GM18517 (cell line): ENCODE results near the gene ARID4B.
"Not testable (repeated sequence)": the region's sequence is repeated elsewhere in the genome, so short reads cannot be mapped to it uniquely, and the experiment has no call there.

Experiments
- ATAC-seq: cut with Tn5 transposase; IDR thresholded peaks from one replicate; pipeline ENCODE4 v1.9.1; 2021; ENCODE audit warnings: mild to moderate bottlenecking, moderate library complexity; ENCODE audit not compliant: unreplicated experiment

The ARID4B gene

DNA sequence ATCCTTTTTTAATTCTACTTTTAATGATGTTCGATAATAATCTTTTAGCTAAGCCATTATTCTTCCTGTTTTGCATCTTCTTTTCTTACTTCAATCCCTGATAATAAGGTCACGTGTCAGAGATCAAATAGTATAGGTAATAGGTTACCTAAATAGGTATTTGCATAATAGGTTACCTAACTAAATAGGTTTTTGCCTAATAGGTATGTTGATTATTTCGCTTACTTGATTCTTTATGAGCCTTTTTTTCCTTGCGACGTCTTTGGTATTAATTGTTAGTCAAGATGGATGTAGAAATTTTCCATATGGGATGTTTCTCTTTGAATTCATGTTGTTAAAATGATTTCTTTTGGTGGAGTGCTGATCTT lies 2.9 kb upstream of the ARID4B start:
- ATAC-seq, result no peak

DNA sequence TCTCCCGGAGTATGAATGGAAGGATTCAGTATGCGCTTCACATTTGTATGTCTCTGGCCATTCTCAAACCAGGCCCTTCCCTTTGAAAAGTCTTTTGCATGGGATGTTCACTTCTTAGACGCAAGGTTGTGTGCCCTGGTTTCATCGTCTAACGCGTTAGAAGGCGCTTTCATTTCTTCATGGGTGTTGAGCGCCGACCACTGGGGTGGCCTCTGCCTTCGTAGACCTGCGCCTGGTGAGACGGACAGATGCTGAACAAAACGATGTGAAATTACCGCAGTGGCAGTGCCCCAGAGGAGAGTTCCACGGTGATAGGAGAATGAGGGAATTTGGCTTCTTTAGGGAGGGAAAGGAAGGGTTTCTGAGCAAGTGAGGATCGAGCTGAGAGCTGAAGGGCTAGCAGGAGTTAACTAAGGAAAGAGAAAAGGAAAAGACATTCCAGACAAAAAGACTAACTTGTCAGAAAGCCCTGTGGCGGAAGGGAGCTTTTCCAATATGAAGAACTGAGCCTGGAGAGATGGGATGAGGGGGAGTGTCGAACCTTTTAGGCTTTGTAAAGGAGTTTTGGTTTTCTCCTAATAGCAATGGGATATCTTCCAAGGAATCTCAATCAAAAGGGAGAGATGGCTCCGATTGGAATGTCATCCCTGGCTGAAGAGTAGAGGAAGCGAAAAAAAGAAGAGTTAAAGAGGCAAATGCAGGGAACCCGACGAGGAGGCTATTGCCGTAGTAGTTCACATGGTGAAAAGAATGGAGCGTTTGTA lies 1.3 kb upstream of the ARID4B start:
- ATAC-seq, result peak; percentile 19

DNA sequence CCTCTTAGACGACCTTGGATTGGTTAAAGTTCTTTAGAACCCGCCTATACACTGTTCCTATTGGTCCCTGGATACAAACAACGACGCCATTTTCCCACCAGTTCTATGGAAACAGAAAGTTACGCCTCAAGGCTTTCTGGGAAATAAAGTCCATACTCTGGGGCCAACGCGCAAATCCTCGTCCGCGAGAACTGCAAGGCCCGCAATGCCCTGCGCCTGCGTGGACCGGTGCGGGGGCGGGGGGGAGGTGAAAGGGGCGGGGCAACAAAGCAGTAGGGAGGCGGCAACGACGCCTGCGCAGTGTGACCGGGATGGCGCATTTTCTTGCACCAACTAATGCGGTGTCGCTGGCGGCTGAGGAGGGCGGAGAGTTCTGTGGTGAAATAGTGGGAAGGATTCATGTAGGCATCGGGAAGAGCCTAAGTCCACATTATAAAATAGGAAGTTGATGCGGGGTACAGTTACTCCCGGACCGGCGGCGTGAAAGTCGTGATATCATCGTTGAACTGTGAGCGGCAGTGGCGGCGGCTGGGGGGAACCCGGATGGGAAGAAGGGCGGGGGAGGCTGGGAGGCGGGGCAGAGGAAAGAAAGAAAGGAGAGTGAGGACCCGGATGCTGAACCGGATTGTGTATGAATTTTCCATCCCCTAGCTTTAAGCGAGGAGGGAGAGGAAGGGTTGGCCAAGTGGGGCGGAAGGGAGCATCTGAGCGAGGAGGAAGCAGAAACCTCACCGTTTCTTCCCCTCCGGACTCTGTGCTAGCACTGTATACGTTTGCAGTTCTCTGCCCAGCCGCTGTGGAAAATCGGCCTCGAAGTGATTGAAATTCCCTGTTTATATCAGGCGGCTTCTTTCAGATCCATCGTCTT lies 526 bp upstream of the ARID4B start, which contains the start of gene GGPS1:
Gene GGPS1 (plus strand): TSS at position 300 of the 868 bp plus-strand sequence. CDS start 6,695 bp downstream, outside the sequence.
- peak; percentile 54 for ATAC-seq

DNA sequence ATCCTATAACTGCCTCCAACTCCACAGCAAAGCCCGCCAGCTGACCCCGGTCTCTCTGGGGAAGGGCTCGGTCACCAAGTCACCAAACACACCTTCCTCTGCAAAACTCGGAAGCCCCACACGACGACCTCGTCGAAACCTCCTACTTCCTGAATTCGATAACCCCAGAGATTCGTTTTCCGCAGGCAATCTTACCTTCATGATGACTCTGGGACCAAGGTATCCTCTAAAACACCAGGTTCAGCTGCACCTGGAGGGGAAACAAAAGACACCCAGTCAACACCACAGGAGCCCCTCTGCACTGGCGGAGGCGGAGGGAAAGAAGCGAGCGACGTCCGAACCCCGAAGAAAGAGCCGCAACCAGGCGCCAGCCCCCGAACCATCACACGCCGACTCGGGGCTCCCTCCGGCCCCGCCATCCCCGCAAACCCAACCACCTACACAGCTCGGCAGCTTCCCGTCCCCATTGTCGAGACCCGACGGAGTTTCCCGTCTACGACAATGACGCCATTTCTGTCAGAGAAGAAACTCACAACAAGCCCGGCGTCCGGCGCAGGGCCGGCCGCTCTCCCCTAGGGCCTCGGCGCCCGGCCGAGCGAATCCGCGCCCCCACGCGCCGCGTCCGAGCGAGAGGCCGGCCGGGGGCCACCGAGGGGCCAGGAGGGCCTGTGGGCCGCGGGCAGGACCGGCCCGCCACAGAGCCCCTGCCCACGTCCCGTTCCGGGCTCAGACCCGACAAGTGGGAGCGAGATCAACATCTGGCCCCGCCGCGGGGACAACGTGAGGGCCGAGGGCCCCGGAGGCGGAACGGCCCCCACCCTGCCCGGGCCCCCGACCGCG lies 1.0 kb downstream of the ARID4B start:
- no peak for ATAC-seq

GRCh38 chr1:235325854-235326253 lies 2.1 kb downstream of the ARID4B start:
- ATAC-seq, result no peak

- ATAC-seq, result no peak
Measured at GRCh38 chr1:235325139-235325538, 2.8 kb downstream of the ARID4B start.

DNA sequence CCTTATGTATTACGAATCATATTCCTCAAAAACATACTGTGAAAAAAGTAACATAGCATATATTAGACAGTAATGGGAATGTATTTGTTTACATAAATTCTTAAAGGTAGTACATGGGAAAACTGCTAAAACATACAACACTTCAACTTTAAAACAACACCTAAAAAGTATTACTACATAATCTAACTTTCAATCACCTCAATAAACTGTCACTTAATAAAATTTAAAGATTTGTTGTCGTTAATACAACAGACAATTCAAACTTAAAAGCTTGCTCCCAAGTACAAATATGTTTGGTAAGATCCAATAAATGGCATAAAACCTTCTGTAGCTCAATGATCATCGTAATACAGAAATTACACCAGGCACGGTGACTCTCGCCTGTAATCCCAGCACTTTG lies 3.7 kb downstream of the ARID4B start:
- no peak for ATAC-seq

DNA sequence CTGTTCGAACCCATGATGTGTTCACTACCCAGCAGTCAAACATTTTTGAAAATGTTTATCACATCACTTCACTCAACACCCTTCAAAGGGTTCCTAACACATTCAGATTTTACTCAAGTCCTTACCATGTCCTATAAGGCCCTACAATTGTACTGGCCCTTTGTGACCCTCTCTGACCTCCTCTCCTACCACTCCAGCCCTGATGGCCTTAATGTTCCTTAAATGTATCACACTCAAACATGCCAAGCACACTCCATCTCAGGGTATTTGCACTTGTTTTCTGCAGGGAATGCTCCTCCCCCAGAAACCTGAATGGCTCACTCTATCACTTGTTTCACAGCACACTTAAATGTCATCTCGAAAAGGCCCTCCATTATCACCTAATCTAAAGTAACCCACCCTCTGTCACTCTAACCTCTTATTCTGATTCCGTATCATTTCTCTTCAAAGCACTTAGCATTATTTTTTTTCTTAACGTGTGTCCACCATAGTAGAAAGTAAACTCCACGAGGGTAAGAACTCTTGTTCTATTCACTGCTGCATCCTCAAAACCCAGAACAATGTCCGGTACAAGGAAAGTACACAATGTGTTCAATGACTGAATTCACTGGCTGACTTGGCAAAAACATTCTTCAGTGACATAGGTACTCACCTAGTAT lies 7.3 kb downstream of the ARID4B start:
- ATAC-seq, result no peak

GRCh38 chr1:235319255-235319654 lies 8.7 kb downstream of the ARID4B start:
- no peak for ATAC-seq

GRCh38 chr1:235317168-235317567 lies 10.8 kb downstream of the ARID4B start:
- ATAC-seq, result no peak

DNA sequence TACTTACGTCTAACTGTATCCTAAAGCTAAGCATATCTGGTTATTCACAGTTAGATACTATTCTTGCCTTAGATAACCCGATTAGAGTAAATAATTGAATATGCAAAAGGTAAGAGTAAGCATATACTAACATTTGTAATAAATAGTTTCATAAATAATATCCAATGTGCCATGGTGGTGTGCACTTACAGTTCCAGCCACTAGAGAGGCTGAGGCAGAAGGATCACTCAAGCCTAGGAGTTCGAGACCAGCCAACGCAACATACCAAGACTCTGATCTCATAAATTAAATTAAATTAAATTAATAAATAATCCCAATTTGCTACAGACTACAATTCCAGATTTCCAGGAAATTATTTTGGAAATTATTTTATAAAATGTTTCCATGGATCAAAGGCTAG lies 12.2 kb downstream of the ARID4B start:
- ATAC-seq, result no peak

- no peak for ATAC-seq
Measured at GRCh38 chr1:235315173-235315572, 12.8 kb downstream of the ARID4B start.

- no peak for ATAC-seq
Measured at GRCh38 chr1:235313931-235314678, 13.9 kb downstream of the ARID4B start.

DNA sequence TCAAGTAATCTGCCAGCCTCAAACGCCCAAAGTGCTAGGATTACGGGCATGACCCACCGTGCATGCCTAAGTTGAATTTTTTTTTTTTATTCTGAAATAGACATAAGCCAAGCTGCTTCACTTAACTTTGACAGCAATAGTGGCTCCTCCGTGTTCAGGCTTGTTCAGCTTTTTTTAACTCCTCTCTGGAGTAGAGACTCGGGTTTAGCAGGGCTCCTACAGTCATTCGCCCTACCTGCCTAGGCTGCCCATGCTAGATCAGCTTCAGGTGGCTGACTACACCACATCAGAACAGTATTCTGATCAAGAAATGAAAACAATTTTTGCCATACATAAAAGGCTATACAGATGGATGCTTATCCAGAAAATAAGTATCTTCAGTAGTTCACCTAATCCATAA lies 14.7 kb downstream of the ARID4B start:
- ATAC-seq, result no peak

- not testable (repeated sequence) for ATAC-seq
Measured at GRCh38 chr1:235309206-235309605, 18.8 kb downstream of the ARID4B start.

GRCh38 chr1:235307158-235308124 lies 20.5 kb downstream of the ARID4B start:
- ATAC-seq, result no peak

DNA sequence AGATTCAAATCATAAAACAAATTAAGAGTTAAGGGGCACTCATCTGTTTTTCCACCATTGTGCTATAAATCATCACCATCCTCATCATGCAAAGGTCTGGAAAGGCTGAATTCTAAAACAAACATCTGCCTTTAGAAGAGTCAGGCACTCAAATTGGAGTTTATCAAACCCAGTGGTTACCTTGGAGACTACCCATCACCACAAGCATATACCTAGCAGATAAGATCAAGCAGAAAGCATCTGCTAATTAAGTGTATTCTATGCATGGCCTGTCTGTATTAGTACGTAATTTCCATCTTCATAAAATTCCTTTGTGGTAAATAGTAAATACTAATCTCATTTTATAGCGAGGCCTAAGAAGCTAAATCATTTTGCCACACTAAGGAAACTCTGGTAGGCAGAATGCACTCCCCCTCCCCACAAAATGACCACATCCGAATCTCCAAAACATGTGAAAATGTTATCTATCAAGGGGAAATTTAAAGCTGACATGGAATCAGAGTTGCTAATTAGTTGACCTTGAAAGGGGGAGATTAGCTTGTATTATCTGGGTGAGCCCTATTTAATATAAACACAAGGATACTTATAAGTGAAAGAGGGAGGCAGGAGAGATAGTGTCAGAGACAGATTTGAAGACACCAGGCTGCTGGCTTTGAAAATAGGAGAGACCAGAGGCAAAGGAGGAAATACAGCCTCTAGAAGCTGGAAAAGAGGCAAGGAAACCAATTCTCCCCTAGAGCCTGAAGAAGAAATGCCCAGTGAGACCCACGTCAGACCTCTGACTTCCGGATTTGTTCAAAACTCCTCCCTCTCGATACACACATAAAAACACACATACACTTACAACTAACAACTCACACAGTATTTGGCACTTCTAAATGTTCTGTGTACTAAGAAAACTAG lies 23.2 kb downstream of the ARID4B start:
- ATAC-seq, result no peak

- no peak for ATAC-seq
Measured at GRCh38 chr1:235302143-235302542, 25.8 kb downstream of the ARID4B start.
